HuH-7 (cell line): ENCODE results near the gene PRCD.

Experiments used
- DNase-seq: peaks from one replicate; pipeline ENCODE4 v3.0.0; 2011; ENCODE audit warnings: low spot score

PRCD gene

DNA sequence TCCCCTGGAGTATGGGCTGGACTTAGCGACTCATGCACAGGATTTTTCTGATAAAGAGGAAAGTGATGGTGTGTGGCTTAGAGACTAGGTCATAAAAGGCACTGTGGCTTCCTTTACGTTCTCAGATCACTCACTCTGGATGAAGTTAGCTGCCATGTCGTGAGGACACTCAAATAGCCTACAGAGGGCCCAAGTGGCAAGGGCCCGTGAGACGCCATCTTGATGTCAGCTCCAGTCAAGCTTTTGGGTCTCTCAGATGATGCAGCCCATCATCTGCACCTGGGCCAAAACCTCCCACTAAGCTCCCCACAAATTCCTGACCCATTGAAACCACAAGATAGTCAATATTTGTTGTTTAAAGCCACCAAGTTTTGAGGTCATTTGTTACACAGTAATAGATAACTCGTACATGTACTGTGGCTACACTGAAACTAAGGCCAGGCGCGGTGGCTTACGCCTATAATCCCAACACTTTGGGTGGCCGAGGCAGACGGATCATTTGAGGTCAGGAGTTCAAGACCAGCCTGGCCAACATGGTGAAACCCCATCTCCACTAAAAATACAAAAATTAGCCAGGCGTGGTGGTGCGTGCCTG lies 31.1 kb downstream of the PRCD start:
- no peak for DNase-seq

DNA sequence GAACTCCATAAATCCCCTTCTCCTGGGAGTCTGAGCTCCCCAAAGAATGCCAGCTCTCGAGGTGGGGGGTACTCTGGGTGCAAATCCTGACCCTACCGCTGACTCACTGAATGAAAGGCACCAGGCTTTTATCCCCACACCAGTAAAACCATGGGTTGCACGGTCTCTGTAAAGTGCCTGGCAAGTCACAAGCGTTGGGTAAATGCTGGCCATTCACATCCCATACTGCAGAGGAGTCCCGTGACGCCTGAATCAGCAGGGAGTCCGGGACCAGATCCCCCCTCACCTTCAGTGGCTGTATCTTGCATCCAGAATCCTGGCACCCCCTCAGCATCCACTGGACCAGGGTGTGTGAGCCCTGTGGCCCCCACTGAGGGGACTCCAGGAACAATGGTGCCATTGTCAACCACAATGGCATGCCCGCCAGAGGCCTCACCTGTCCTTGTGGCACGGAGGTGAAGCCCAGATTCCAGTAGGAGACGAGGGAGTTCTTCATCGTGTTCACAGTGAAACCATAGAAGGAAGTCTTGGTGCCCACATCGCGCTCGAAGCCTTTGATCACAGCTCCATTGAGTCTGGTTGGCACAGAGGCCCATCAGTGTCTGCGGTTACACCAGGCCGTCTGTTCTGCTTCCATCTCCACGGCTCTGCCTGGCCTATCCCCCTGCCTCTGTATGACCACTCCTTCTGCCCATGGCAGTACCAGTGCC lies 32.5 kb downstream of the PRCD start:
- DNase-seq = no peak

DNA sequence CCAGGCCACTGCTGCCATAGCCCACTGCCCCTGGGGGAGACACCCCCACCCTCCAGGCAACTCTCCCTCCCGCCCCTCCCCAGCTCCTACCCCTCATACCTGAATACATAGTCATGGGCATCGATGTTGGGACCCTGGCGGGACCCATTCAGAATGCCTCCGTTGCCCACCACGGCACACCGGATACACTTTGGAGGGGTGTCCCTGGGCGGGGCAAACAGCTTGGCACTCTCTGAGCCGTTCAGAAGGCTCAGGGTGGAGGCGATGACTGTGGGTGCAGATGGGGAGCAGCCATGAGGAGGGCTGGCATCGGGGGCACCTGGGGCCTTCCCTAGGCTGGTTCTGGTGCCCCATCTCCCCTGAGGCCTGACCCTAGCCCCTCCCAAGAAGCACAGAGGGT lies 33.3 kb downstream of the PRCD start:
- no peak for DNase-seq

DNA sequence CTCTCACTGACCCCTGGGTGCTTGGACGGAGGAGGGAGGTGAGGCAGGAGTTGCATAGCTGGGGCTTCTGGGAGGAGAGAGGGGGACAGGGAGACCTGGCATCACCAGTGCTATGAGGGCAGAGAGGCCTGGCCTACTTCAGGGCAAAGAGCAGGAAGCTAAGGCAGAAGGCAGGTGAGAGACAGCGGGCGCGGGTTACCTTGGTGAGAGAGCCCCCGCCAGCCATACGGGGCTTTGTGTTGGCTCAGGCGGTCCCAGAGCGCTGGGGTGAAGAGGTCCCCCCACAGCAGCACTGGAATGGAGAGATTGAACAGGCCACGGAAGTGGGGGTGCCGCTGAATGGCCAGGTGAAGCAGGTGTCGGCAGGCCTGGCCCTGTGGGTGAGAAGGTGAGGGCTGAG lies 34.3 kb downstream of the PRCD start:
- DNase-seq = no peak

DNA sequence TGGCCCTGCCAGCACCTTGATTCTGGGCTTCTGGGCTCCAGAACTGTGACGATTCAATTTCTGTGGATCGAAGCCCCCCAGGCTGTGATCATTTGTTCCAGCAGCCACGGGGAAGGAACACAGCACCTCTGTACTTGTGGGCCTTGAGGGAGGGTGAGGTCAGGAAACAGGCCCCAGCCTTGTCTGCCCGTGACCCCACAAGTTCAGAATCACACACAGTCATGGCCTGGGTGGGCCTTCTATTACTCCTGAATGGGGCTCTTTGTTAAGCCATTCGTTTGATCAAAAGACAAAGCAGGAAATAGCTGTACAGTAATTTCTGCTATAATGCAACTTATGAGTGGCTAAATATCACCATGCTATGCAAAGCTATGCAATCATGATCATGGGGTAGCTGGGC lies 35.7 kb downstream of the PRCD start:
- no peak for DNase-seq

DNA sequence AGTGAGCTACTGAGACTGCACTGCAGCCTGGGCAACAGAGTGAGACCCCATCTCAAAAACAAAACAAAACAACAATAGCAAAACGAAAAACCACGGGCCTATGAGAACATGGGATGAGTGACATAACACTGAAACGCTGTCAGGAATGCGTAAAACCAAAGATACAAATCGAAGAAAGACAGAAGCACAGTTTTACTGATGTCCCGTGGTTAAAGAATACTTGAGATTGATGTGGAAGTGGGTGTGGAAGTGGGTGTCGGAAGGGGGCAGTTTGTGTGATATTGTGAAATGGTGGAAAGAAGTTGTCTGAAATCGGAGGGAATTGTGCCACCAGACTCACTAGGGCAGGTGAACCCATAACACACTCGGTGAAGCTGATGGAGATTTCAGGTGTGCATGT lies 36.3 kb downstream of the PRCD start:
- no peak for DNase-seq

DNA sequence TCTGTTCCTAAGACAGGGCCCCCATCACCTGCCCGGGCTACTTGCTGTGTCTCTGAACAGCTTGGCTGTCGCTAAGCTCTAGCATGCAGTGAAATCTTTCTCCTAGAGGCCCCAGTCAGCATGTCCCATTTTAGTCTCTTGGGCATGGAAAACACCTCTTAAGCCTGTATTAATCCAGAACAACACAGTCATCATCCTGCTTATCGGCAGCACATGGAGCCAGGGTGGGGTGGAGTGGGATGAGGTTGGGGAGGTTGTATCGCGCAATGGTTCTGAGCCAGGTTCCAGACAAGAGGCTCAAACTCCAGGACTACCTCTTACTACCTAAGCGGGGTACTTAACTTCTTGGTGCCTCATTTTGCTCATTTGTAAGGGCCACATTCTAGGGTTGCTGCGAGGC lies 38.0 kb downstream of the PRCD start:
- DNase-seq = no peak

DNA sequence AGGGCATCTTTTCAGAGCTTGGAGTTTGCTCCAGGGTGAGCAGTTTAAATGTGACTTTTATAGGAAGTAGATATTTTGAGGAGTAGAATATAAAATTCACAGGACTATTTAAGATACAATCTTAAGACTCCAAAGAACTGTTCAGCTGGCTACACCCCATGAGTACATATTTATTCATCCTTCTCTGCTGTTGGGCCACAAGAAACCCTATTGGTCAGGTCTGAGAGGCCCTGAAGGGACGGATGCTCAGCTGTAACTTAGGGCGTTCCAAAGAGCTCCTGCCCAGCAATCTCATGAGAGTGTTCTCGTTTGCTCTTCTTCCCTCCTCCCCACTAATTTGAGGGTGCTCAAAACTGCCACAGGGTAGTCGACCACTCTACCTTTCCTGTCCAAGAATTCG lies 38.5 kb downstream of the PRCD start:
- DNase-seq = no peak

DNA sequence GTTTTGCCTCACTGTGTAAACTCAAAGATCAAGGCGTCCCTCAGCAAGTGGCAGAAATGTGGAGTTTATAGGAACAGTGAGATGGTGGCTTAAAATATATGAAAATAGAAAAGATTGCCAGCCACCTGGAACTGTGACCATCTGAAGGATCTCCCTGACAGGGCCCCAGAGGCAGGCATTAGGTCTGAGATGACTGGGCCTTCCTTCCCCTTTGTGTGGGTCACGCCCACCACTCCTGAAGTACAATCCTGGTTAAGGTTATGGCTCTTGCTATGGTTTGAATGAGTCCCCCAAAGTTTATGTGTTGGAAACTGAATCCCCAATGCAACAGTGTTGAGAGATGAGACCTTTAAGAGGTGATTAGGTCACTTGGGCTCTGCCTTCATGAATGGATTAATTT lies 39.4 kb downstream of the PRCD start:
- no peak for DNase-seq

DNA sequence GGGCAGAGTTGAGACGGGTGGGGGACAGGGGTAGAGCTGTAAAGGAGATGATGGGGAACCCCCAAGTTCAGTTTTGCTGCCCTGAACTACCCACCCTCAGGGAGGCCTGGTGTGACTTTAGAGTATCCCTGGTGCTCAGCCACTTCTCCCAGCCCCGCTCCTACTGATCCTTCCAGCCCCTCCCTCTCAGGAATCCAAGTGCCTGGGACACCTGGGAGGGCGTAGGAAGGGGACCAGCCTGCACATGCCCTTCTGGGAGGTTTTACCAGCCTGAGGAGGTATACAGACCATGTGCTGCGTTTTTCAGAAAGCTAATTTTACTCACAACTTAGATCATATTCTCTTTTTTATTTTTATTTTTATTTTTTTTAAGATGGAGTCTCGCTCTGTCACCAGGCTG lies 41.7 kb downstream of the PRCD start:
- DNase-seq = no peak

DNA sequence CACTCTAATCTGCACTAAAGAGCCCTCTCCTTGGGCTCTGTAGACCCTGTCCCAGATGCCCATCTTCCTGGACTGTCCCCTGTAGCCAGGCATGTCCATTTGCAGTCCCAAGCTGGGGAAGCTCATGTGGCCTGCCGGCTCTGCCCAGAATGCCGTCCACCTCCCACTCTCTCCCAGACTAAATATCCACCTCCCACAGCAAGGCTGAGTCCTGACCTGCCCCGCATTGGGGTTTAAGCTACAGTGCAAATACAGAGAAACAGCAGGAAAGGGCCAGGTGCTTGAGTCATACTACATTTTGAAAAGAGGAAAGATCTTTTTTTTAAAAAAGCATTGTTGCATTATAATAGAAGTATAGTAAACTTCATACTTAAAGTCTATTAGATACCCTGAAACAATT lies 42.8 kb downstream of the PRCD start:
- no peak for DNase-seq

DNA sequence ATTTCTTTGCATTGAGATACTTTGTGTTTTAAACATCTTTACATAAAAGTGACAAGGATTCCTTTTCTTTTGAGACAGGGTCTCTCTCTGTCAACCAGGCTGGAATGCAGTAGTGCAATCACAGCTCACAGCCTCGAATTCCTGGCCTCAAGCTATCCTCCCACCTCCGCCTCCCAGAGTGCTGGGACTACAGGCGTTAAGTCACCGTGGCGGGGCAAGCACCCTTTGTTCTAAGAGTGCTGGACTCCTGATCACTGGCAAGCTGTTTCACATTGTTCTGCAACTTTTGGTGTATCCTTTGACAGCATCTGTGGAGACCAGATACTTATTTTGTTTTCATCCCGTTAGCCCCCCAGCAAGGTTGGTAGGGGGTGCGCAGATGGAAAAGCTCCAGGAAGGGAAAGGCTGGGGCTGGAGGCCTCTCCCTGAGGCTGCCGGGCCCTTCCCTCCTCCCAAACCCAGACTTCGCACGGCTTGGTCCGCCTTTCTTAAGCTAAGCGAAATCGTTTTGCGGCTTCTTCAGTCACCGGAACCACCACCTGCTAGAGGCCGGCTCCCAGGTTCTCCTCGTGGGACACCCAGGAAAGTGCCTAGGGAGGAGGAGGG lies 44.7 kb downstream of the PRCD start:
- no peak for DNase-seq

DNA sequence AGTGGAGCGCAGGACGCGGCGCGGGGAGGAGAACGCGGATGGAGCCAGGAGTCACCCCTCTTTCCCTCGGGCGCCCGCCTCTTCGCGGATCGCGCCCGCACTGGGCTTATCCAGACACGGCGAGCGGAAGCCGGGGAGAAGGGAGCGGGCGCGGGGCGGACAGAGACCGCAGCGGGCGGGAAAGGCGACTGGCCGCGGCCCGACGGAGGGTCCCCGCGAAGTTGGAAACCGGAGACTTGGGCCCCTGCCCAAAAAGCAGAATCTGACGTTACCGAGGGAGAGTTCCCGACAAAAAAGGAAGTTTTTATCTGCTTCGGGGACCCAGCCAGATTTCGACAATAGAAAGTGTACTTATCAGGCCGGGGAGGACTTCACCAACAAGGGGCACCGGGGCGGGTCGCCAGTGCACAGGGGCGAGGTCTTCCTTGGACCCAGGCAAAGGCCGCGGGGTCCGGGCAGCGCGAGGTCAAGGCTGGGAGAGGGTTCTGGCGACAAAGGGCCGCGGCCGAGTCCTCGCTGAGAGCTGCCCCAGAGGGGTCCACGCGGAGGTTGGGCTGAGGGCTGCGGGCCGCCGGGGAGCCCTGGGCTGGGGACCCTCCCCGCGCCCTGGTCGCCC lies 45.3 kb downstream of the PRCD start:
- no peak for DNase-seq

DNA sequence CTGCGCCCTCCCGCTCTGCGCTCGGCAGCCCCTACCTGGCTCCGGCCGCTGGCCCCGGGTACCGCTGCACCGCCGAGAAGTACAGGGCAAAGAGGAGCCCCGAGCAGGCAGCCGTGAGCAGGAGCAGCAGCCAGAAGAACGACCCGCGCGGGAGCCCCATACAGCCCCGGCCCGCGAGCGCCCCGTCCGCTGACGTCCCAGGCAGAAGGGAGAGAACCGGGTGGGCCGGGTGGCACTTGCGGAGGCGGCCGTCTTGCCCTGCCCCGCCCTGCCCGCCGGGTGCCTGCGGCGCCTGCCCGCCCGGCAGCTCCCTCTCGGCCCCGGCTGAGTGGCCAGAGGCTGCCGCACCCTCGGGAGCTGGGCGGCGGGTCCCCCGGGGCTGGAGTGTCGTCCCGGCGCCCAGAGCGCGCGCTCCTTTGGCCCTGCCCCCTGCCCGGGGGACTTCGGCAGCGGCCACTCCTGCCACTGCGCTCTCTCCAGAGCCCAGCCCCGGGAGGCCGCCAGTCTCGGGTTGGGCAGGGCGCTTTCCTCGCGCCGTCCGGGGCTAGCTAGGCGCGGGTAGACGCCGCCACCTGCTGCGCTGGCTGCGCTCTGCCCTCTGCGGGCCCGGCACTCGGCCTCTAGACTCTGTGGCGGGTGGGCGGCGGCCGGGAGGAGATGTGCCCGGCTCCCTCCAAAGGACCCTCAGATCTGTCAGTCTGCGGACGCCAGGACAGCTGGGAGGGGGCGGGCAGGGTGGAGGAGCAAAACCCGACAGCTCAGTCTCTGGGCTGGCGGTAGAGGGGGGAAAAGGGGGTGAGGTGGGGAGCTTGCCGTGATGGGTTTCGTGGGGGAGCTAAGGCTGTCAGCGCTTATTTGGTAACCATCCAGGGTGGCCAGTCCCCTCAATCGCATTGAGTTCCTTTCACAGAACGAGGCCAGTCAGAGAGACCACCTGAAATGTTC lies 46.1 kb downstream of the PRCD start, which contains the start of gene ST6GALNAC2:
TSS of gene ST6GALNAC2 (minus strand) at position 212 of the 945 bp plus-strand sequence. CDS start at position 160, 52 bp downstream.
- DNase-seq = peak; percentile 84

DNA sequence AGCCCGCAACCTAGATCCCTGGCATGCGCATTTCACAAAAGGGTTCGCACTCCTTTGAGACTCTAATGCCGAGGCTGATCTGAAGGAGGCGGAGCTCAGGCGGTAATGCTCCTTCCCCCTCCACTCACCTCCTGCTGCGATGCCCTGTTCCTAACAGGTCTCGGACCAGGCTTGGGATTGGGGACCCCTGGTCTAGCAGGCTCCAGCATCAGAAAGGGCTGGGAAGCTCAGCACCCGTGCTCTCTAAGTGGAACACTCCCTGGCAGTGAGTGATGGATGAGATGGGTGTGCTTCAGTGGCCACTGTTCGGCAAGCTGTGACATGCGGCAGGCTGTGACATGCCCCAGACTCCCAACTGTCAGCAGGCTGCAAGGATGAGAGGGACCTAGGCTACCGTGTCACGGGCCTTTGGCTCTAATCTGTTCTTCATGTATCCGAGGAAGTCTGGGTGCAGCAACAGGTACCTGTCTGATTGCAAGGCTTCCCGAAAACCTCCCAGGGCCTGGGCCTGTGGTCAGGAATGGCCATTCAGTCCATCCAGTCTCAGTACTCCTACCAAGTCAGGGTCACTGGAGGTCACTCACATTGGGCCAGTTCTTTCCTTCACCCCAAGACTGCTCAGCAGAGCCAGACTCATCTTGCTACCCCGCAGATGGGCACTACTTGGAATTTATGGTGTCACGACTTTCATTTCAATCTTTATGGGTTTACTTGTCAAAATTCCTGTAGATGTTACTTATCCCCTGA lies 47.1 kb downstream of the PRCD start:
- no peak for DNase-seq

DNA sequence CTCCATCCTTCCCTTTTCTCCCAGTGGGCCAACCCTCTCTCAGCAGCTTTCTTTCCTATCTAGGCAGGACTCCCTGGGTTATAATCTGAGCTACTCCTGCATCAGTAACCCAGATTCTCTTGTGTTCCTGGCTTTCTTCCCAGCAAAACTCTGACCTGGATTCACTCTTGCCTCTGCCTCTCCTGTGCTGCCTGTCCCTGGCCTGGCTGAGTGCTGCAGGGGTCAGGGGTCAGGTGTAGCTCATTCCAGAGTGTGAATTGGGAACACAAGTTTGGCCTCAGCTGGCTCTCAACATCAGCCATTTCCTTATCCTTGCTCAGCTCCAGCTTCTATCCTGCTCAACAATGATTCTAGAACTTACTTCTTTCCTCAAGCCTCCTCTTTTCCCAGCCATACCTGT lies 48.3 kb downstream of the PRCD start:
- no peak for DNase-seq

DNA sequence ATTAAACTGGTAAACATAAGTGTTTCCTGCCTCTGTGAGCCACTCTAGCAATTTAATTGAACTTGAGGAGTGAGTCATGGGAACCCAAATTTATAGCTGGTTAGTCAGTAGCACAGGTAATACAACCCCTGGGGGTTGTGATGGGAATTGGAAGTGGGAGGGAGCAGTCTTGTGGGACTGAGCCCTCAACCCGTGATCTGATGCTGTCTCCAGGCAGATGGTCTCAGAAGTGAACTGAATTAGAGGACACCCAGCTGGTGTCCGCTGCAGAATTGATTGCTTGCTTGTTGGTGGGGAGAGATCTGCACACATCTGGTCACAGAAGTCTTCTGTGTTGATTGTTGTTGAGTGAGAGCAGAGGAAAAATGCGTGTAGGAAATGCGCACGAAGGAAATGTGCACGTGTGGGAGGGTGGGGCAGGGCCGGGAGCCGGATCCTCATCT lies 53.6 kb downstream of the PRCD start:
- no peak for DNase-seq

DNA sequence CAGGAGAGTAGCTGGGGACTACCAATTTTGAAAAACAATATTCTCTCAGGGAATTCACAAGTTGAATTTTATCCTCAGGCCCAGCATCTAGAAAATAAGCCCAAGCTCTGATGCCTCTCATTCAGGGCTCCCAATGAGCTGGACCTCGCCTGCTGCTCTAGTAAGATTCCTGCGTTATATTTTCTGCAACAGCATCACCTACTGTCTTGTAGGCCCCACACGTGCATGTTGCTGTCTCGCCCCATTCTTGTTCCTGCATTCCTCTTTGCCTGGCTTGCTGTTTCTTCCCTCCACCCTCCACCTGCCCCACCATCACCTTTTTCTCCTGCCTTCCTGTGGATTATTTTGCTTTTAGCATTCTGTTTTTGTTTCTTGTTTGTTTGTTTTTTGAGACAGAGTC lies 54.1 kb downstream of the PRCD start:
- DNase-seq = no peak

DNA sequence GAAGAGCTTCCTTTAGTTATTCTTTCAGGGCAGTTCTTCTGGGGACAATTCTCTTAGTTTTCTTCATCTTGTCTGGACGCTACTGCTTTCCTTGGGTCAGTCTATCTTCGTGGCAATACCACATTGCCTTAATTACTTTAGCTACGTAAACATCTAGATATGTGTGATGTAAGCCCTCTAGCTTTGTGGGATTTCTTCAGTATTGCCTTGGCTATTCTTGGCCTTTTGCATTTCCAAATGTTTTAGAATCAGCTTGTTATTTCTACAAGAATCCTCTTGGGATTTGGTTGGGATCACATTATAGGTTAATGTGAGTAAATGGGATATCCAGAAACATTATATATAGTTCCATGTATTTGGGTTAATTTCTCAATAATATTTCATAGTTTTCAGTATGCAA lies 54.8 kb downstream of the PRCD start:
- DNase-seq = no peak
